Mucosa of rectum (tissue), 2 donors: ENCODE measurements around the gene PRIMPOL.

Experiments
- H3K27ac ChIP-seq, 2 donors: one replicate each; pipeline ENCODE4 v1.7.0; 2013; ENCODE audit warnings: inconsistent platforms in 2 of 2, low read depth in 2 of 2, low read length in 2 of 2
- H3K27me3 ChIP-seq, 2 donors: one replicate each; pipeline ENCODE4 v1.7.0; 2013; ENCODE audit warnings: low read length in 2 of 2; ENCODE audit not compliant: control insufficient read depth in 2 of 2, insufficient read depth in 2 of 2
- H3K36me3 ChIP-seq, 2 donors: one replicate each; pipeline ENCODE4 v1.7.0; 2013; ENCODE audit warnings: low read length in 2 of 2; ENCODE audit not compliant: control insufficient read depth in 2 of 2, insufficient read depth in 2 of 2
- H3K4me1 ChIP-seq, 2 donors: one replicate each; pipeline ENCODE4 v1.7.0; 2013; ENCODE audit warnings: low read length in 2 of 2, mild to moderate bottlenecking in 1 of 2; ENCODE audit not compliant: control insufficient read depth in 2 of 2, insufficient read depth in 2 of 2
- H3K4me3 ChIP-seq, 2 donors: one replicate each; pipeline ENCODE4 v1.7.0; 2013; ENCODE audit warnings: low read length in 2 of 2
- H3K9ac ChIP-seq, 2 donors: one replicate each; pipeline ENCODE4 v1.7.0; 2013; ENCODE audit warnings: low read length in 2 of 2, low read depth in 1 of 2, mild to moderate bottlenecking in 1 of 2
- H3K9me3 ChIP-seq, 2 donors: one replicate each; pipeline ENCODE4 v1.7.0; 2013; ENCODE audit warnings: low read length in 2 of 2; ENCODE audit not compliant: control insufficient read depth in 2 of 2
- donor health status: healthy.
- donor health status: Normal muscosa, but diverticular disease.

PRIMPOL gene

DNA sequence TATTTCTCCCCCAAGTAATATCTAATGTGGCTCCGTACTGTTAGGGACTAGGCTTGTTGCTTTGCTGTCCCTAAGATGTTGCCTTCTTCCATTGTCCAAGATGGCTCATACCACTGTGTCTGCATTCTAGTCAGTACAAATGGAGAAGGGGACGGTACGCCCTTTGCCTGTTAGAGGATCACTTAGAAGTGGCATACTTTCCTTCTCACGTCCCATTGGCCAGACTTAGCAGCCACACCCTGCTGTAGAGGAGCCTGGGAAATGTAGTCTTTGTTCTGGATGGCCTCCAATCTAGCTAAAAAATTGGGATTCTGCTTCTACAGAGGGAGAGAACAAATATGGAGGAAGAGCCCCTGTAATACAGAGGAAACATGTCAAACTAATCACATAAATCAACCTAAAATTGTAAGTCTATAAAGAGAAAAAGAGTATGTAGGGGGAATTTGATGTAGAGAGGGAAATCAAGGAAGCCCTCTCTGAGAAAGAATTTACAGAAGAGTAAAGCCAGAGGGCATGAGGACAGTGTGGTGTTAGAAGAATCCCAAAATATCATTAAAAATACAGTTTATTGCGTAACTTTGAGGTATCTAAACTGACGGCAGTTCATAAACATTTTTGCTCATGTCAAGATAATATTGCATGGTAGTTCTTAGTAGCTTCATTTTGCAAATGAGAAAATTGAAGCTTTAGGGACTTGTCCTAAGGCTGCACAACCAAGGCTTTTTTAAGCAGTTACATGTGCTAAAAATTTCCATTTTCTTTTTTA is 15.1 kb downstream of the PRIMPOL start:
- Histone ChIP-seq H3K27me3 (no peaks in the 10 kb centered on the region), H3K4me1 (peaks cover 0 to 8% of the 10 kb centered on the region in 2 donors), H3K9me3 (no peaks in the 10 kb centered on the region), H3K27ac (no peak overlapping the region), H3K4me3 (no peak overlapping the region), H3K36me3 (peaks cover 6 to 20% of the 10 kb centered on the region in 2 donors), H3K9ac (no peak overlapping the region)

GRCh38 chr4:184666670-184667069 is 17.1 kb downstream of the PRIMPOL start:
- peaks cover 3 to 8% of the 10 kb centered on the region in 2 donors for H3K4me1 ChIP-seq
- H3K9ac ChIP-seq, result peak overlapping the region; percentile 0 to 46

GRCh38 chr4:184668096-184668495 is 18.6 kb downstream of the PRIMPOL start:
- Histone ChIP-seq H3K27me3 (no peaks in the 10 kb centered on the region), H3K4me1 (peaks cover 3 to 8% of the 10 kb centered on the region in 2 donors), H3K4me3 (no peak overlapping the region), H3K9me3 (no peaks in the 10 kb centered on the region), H3K27ac (peak overlapping the region; percentile 4 to 60), H3K36me3 (peaks cover 10 to 20% of the 10 kb centered on the region in 2 donors), H3K9ac (no peak overlapping the region)

More at GRCh38 chr4:184666670-184667069, 17.1 kb downstream of the PRIMPOL start:
- no peaks in the 10 kb centered on the region for H3K9me3 ChIP-seq
- H3K27ac ChIP-seq, result peak overlapping the region; percentile 62 to 76
- peaks cover 6 to 15% of the 10 kb centered on the region in 2 donors for H3K36me3 ChIP-seq
- H3K27me3 ChIP-seq, result no peaks in the 10 kb centered on the region
- H3K4me3 ChIP-seq, result peak overlapping the region; percentile 22 to 45

DNA sequence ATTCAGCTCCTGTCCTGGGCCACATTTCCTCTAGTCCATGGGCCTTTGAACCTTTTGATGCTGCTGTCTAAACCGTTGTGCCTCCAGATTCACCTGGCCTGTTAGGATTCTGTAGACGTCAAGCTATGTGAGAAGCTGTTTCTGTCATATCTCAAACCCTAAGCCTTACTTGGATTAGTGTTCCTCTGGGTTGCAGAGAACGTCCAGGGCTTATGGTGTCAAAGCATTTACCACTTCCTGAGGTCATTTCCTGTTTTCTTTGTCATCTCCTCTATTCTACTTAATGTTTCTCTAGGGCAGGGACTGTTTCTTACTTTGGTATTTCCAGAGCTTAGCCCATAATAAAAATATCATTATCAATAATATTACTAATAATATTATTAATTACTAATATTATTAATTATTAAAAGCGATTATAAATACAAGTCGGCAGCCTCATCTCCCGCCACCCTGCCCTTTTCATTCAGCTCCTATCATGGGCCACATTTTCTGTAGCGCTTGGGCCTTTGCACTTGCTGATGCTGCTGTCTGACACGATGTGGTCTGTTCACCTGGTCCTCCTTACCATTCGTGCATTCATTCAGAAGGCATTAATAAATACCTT is 19.1 kb downstream of the PRIMPOL start:
- H3K9ac ChIP-seq, result no peak overlapping the region
- H3K36me3 ChIP-seq, result peaks cover 10 to 20% of the 10 kb centered on the region in 2 donors
- no peaks in the 10 kb centered on the region for H3K27me3 ChIP-seq
- H3K4me1 ChIP-seq, result peaks cover 3 to 8% of the 10 kb centered on the region in 2 donors
- H3K9me3 ChIP-seq, result no peaks in the 10 kb centered on the region
- H3K4me3 ChIP-seq, result no peak overlapping the region
- peak overlapping the region in 1 of 2 donors; percentile 60 for H3K27ac ChIP-seq

- Histone ChIP-seq H3K9ac (no peak overlapping the region), H3K27ac (peak overlapping the region in 1 of 2 donors; percentile 46), H3K27me3 (no peaks in the 10 kb centered on the region), H3K4me3 (no peak overlapping the region), H3K4me1 (peaks cover 3 to 8% of the 10 kb centered on the region in 2 donors), H3K9me3 (no peaks in the 10 kb centered on the region), H3K36me3 (peaks cover 10 to 20% of the 10 kb centered on the region in 2 donors)
Measured at GRCh38 chr4:184669251-184669650, 19.7 kb downstream of the PRIMPOL start.

DNA sequence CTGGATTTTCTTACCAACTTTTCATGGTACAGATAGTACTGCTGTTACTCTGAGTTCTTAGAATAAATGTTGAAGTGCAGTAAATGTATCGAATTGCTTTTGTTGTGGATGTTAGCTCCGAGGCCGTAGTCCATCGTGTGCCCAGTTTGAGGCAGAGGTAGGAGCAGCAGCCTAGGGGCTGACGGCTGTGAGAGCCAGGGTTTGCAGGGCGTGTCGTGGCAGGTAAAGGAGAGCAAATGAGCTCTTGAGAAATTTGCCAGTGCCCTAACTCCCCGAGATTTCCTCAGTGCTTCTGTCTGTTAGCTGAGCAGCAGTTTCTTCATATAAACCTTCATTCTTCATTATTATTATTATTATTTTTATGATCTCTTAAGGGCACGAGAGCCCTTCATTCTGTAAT is 21.6 kb downstream of the PRIMPOL start:
- no peak overlapping the region for H3K27ac ChIP-seq
- H3K9ac ChIP-seq, result no peak overlapping the region
- H3K27me3 ChIP-seq, result no peaks in the 10 kb centered on the region

DNA sequence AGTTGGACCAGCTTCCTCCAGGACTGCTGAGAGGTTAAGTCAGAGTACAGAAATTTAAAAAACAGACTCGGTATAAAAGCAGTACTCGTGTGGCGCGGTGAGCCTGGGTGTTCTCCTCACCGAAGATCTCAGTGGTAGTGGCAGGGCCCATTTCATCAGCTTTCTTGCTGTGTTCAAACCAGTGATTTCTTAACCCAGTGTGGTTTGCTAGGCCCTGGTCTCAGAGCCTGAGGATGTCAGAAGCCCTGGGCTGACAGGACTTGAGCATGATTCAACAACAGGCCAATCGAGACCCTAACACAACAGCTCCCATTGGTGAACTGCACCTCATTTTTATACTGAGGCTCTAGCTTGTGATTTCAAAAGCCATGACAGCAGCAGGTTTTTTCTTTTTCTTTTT is 23.2 kb downstream of the PRIMPOL start:
- Histone ChIP-seq H3K36me3 (peaks cover 10 to 17% of the 10 kb centered on the region in 2 donors), H3K4me3 (no peak overlapping the region), H3K27me3 (no peaks in the 10 kb centered on the region), H3K4me1 (peaks cover 0 to 3% of the 10 kb centered on the region in 2 donors), H3K27ac (no peak overlapping the region), H3K9ac (no peak overlapping the region), H3K9me3 (no peaks in the 10 kb centered on the region)

More for the DNA sequence above, 21.6 kb downstream of the PRIMPOL start:
- H3K36me3 ChIP-seq, result peaks cover 10 to 20% of the 10 kb centered on the region in 2 donors
- H3K9me3 ChIP-seq, result no peaks in the 10 kb centered on the region
- H3K4me1 ChIP-seq, result peaks cover 3 to 8% of the 10 kb centered on the region in 2 donors
- no peak overlapping the region for H3K4me3 ChIP-seq

DNA sequence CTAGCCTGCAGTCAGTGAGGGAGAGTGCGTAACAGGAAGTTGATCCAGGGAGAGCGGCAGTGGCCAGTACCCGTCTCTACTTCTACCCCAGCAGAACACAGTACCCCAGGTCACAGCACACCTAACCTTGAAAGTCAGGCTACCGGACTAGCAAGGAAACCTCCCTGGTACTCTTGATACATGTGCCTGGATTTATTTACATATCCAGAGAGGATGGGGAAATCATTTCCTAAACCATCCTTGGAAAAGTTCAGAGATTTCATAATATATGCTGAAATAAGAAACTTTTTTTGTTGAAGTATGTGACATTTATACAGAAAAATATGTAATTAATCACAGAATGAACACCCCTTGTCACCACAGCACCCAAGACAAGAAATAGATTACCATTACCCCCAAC is 24.5 kb downstream of the PRIMPOL start:
- Histone ChIP-seq H3K4me1 (peaks cover 0 to 3% of the 10 kb centered on the region in 2 donors), H3K27ac (no peak overlapping the region), H3K36me3 (peaks cover 4 to 10% of the 10 kb centered on the region in 2 donors), H3K9me3 (no peaks in the 10 kb centered on the region), H3K4me3 (no peak overlapping the region), H3K9ac (no peak overlapping the region), H3K27me3 (no peaks in the 10 kb centered on the region)

- H3K4me3 ChIP-seq, result no peak overlapping the region
- peaks cover 4 to 8% of the 10 kb centered on the region in 2 donors for H3K36me3 ChIP-seq
- peaks cover 3 to 6% of the 10 kb centered on the region in 2 donors for H3K4me1 ChIP-seq
- H3K9me3 ChIP-seq, result no peaks in the 10 kb centered on the region
- H3K27me3 ChIP-seq, result no peaks in the 10 kb centered on the region
- no peak overlapping the region for H3K27ac ChIP-seq
- H3K9ac ChIP-seq, result no peak overlapping the region
Measured at GRCh38 chr4:184675018-184675417, 25.5 kb downstream of the PRIMPOL start.

DNA sequence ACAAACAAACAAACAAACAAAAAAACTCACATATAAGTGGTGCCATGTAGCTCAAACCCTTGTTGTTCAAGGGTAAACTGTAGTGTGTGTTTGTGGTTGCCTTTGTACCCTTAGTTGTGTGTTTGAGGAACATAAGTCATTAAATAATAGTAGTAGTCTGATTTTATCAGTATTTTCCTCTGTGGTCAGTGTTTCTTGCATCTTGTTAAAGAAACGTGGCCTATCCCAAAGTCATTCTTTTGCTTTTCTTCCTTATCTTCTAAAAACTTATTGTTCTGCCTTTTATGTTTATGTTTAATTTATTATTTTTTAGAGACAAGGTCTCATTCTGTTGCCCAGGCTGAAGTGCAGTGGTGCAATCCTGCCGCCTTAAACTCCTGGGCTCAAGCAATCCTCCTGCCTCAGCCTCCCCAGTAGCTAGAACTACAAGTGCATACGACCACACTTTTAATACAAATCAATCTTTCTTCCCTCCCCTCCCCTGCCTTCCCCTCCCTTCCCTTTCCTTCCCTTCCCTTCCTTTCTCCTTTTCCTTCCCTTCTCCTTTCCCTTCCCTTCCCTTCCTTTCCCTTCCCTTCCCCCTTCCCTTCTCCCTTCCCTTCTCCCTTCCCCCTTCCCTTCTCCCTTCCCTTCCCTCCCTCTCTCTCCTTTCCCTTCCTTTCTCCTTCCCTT is 26.4 kb downstream of the PRIMPOL start:
- H3K27me3 ChIP-seq, result no peaks in the 10 kb centered on the region
- peaks cover 2 to 9% of the 10 kb centered on the region in 2 donors for H3K4me1 ChIP-seq
- H3K4me3 ChIP-seq, result no peak overlapping the region
- H3K9me3 ChIP-seq, result no peaks in the 10 kb centered on the region
- H3K27ac ChIP-seq, result no peak overlapping the region
- peaks cover 4 to 8% of the 10 kb centered on the region in 2 donors for H3K36me3 ChIP-seq
- no peak overlapping the region for H3K9ac ChIP-seq
